HG02981 (cell line): ENCODE measurements around the gene KATNAL1.

Experiments used
- ATAC-seq: cut with Tn5 transposase; IDR thresholded peaks from one replicate; pipeline ENCODE4 v1.9.1; 2021; ENCODE audit warnings: mild to moderate bottlenecking, moderate library complexity; ENCODE audit not compliant: unreplicated experiment

KATNAL1 gene

GRCh38 chr13:30169442-30169841 lies 137.9 kb downstream of the KATNAL1 start:
- no peak for ATAC-seq

DNA sequence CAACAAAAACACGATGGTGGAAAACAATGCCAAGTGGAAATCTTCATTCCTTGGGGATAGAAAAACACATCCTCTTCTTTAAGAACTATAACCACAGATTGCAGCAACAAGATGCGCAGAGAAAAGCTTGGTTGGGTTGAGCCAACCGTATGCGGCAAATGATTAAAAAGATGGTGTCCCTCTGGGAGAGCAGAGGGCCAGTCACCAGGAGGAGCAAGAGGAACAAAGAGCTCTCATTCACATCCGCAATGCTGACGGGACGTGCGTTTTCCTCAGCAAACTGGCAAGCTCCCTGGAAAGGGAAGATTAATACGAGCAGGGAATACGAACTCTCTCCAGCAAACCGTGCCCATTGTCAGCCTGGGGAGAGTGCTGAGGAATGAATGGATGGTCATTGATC lies 141.6 kb downstream of the KATNAL1 start:
- ATAC-seq = no peak

DNA sequence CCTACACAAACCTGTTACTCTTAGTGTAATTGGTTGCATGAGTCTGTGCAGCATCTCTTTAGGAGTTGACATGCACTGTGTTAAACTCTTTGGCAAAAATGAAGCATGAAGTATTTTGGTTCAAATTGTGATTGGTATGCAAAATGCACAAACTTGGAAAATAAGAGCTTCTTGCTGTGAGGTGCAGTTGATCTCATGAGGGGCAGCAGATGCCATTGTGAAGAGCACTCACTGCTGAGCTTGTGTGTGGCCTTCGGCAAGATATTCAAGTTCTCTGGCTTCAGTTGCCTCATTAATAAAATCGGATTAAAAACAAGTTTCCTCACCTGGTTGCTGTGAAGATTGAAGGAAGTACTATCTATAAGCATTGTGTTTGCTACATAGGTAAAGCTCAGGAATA lies 142.3 kb downstream of the KATNAL1 start:
- ATAC-seq = no peak

- no peak for ATAC-seq
These were observed 143.2 kb downstream of the KATNAL1 start for GRCh38 chr13:30164146-30164545.

GRCh38 chr13:30163441-30163840 lies 143.9 kb downstream of the KATNAL1 start:
- no peak for ATAC-seq

DNA sequence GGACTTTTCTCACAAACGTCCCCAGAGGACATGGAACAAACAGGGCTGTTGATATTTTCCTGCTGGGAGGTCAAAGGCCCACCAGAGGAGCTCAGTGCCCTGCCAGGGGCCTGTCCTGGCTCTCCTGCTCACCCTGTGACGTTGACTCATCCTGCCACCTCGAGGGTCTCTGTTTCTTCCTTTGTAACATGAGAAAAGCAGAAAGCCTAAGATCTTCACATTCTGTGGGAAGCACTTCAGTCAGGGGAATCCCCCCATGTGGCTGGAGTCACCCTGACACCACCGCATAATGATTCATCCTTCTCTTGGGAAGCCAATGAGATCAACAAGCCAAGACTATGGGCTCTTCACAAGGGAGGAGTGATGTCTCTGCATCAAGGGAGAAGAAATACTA lies 147.9 kb downstream of the KATNAL1 start:
- no peak for ATAC-seq

GRCh38 chr13:30158774-30159445 lies 148.4 kb downstream of the KATNAL1 start:
- ATAC-seq = no peak

GRCh38 chr13:30157616-30157993 lies 149.7 kb downstream of the KATNAL1 start:
- ATAC-seq = no peak

DNA sequence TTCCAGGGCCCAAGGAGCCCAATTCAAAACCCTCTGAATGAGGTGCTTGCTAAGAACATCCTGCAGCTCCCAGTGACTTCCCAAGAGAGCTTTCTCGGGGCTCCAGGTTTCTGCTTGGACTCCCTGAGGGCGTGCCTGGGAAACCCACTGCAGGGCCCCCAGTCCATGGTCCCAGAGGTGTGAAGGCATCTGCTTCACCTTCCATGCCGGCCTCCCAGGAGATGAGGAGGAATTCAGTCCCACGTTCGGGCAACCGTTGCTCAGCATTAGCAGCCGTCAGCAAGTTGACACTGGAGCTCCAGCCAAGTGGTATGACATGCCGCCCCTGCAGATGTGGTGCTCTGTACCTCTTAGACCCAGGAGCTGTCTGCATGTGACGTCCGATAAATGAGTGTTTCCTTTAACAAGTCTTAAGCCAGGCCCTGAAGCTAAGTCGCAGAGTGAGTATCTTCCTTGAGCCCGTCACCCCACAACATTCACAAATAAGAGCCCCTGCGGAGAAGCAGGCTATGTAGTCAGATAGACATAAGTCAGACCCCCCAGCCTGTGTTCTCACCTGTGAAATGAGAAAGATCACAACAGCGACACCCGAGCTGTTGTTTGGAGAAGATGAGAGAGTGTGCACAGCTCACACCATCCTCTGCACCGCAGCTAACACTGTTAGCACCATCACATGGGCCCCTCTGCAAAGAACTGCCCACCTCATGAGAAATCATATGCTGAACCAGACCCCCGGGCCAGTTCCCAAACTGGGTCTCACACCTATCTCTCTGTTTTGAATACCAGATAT lies 150.3 kb downstream of the KATNAL1 start:
- no peak for ATAC-seq

- no peak for ATAC-seq
These were observed 151.1 kb downstream of the KATNAL1 start for GRCh38 chr13:30156270-30156669.

DNA sequence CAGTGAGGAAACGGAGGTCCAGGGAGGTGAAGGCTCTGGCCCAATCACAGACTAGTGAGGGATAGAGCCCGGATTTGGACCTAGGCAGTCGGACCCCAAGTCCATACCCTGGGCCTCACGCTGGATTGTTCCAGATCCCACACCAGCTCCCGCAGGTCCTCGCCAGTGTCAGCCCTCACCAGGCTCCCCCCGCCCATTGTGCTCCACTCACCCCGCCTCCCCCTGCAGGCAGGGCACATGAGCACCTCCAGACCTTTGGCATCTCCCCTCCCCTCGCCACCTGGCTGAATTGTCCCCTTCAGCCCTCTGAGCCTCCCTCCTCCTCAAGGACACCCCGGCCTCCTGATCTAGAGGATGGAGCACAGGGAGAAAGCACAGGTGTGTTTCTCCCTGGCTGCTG lies 152.4 kb downstream of the KATNAL1 start:
- ATAC-seq = no peak

DNA sequence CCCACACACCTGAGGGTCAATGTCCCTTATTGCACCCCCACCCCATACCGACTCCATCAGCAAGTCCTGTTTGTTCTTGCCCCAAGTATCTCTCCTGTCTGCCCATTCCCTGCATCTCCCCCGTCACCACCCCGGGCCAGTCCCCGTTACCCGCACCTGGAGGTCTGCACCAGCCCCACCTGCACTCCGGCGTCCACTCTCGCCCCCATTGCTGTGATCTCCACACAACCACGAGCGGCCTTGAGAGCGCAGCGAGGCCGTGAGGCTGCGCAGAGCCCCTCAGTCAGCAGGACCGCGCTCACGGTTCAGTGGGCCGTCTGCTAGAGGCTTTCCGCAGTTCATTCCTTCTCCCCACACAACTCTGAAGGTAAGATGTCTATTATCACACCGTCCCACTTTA lies 152.8 kb downstream of the KATNAL1 start:
- ATAC-seq = no peak

DNA sequence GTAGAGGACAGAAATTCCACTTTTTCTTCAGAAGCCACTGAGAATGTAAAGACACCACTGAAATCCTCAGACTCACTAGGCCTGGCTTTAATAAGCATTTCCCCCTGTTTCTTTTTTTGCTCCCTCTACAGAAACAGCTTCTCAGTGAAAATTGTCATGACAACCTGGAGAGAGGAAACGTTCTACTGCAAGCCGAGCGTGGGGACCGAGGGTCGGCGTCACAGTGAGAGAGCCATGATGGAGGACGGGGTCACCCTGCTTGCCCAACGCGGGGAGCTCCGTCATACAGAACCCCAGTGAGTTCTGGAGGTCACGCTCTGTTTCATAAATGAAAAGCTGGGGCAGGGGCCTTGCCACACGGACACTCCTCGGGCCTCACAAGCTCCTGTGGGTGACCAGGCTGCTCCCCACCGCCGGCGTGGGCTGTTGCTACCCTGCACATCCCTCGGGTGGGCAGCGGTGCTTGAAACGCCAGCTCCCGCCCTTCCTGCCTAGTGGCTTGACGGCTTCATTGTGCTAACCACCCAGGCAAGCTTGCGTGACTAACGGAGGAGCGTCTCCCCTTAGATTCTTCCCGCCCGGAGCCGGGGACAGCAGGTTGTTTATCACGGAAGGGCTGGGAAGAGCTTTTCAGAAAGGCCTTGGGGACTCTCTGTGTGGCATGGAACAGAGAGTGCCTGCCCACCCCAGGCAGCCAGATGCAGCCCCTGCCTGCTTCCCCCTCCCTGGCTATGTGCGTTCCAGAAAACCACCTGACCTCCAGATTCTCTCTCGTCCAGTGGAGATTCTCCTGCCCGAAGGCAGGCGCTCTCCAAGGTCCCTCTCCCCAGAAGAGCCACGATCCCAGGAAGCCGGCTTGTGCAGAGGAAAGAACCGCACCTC lies 153.6 kb downstream of the KATNAL1 start:
- no peak for ATAC-seq
